HG02885 (cell line): ENCODE measurements around the gene UAP1L1.

Experiments used
- ATAC-seq: cut with Tn5 transposase; IDR thresholded peaks from one replicate; pipeline ENCODE4 v1.9.1; 2021; ENCODE audit warnings: mild to moderate bottlenecking; ENCODE audit not compliant: unreplicated experiment, poor library complexity

Gene UAP1L1

DNA sequence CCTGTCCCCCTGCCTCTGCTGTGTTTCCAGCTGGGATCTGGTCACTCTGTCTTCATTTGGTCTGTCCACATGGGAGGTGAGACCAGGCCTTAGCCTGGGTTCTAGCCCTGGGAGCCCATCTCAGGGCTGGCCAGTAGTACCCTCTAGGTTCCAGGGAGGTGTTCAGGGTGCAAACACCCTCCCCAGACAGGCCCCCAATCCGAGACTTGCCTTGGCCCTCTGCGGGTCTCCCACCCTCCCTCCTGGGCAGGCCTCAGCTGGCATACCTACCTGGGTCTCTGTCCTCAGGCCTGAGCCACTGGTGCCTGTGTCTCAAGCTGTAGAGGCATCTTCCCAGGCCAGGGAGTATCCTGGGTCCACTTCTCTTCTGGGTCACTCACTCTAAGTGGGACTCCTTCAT lies 6.0 kb upstream of the UAP1L1 start:
- ATAC-seq, result no peak

DNA sequence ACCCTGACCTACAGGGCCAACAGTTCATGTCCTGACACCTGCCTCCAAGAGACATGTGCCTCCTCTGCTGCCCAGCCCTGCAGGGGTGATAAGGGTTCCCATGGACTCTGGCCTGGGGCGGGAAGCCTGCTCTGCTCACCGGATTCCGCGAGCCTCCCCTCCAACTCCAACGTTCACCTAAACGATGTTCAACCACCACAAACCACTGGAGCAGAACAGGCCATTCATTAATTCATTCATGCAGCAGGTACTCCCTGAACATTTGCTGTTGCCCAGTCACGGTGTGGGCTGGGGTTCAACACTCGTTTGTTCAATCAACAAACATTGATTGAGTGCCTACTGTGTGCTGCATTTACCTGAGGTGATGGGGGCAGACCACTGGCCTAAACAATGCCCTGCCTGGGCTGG lies 3.3 kb upstream of the UAP1L1 start:
- no peak for ATAC-seq

DNA sequence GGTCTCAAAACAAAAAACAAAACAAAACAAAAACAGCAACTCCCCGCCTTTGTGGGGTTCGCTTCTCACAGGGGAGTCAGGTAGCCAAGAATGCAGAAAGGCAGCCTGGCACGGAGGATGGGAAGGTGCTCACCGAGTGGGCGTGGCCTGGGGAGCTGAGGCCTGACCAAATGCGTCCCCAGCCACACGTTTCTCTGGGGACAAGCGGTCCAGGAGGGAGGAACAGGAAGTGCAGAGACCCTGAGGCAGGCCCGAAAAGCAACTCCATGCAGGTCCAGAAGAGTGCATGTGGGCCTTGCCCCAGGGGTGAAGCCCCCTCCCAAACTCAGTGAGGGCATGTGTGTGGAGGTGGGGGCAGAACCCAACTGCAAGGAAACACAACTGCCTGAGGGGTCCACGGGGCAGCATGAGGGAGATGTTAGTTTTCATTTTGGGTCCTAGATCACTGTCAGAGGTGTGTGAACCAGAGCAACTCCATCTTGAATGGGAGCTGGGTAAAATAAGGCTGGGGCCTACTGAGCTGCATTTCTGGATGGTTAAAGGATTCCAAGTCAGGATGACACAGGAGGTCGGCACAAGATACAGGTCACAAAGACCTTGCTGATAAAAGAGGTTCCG lies 2.6 kb upstream of the UAP1L1 start:
- ATAC-seq, result no peak

DNA sequence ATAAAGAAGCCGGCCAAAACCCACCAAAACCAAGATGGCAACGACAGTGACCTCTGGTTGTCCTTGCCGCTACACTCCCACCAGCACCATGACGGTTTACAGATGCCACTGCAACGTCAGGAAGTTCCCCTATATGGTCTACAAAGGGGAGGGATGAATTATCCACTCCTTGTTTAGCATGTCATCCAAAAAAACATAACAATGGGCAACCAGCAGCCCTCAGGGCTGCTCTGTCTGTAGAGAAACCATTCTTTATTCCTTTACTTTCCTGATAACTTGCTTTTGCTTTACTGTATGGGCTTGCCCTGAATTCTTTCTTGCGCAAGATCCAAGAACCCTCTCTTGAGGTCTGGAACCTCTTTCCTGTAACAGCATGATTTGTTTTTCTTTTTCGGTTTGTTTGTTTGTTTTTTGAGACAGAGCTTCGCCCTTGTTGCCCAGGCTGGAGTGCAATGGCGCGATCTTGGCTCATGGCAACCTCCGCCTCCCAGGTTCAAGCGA lies 2.0 kb upstream of the UAP1L1 start:
- no peak for ATAC-seq

DNA sequence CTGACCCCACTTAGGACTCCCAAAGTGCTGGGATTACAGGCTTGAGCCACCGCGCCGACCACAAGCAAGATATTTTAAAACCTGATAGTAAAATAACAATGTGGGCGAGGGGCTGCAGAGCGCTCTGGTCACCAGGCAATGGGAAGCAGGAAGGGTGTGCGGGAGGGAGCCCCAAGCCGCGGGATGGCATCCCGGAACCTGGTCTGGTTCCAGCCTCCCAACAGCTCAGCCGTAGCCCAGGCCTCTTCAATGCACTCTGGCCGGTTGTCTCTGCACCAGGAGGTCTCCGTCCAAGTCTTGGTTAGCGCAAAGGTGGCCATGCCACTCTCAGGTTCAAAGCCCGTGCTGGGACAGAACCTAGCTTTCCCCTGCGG lies 694 bp upstream of the UAP1L1 start:
- ATAC-seq, result peak; percentile 1

DNA sequence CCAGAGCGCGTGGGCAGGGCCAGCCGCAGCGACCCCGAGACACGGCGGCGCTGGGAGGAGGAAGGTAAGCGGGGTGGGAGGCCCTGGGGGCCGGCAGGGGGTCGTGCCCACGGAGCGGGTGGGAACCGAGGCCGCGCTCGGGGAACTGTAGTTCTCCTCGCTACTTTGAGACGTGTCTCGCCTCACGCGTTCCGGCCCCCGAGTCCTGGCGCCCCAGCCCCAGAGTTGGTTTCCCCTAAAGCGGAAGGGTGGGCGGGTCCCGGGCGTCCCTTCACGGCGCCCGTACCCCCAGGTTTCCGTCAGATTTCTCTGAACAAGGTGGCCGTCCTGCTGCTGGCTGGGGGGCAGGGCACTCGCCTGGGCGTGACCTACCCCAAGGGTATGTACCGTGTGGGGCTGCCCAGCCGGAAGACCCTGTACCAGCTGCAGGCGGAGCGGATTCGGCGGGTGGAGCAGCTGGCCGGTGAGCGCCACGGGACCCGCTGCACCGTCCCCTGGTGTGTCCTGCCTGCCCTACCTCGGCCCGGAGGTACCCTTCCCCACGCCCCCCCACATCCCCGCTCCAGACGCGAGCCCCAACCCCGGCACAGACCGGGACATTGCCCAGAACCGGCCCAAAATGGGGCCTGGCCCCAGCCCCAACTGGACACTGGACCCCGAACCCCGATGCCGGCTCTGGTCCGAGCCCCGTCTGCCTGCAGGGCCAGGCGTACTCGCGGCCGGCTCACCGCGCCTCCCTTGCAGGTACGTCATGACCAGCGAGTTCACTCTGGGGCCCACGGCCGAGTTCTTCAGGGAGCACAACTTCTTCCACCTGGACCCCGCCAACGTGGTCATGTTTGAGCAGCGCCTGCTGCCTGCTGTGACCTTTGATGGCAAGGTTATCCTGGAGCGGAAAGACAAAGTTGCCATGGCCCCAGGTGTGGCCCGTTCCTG lies 709 bp downstream of the UAP1L1 start:
- ATAC-seq, result peak; percentile 20

DNA sequence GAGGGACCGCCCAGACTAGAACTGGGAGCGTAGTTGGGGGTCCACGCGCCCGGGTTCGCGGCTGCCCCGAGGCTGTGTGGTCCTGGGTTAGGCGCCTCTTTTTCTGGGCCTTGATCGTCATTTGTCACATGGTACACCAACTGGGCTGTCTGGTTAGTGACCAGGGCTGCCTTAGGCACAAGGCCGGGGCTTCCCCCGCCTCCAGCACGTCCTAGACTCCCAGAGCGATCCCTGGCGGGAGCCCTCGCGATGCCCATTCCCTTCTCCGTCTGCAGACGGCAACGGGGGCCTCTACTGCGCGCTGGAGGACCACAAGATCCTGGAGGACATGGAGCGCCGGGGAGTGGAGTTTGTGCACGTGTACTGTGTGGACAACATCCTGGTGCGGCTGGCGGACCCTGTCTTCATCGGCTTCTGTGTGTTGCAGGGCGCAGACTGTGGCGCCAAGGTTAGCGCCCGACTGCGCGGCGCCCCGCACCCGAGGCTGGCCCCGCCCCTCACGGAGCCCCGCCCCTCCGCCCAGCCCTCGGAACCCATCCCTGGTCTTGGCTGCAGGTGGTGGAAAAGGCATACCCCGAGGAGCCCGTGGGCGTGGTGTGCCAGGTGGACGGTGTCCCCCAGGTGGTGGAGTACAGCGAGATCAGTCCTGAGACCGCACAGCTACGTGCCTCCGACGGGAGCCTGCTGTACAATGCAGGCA lies 1.5 kb downstream of the UAP1L1 start:
- ATAC-seq, result no peak

DNA sequence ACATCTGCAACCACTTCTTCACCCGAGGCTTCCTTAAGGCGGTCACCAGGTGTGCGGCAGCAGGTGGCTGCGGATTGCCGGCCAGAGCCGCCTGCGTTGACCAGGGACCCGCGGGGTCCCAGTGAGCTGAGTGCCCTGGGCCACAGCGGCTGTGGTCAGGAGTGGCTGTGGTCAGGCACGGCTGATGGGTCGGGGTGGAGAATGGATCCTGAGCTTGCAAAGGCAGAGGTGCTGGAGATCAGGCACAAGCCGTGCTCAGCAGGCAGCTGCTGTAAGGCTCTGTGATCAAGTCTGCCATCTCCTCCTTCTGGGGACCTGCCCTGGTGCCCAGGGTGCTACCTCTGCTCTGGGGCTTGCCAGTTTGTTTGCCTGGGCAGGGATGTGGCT lies 2.1 kb downstream of the UAP1L1 start:
- no peak for ATAC-seq

DNA sequence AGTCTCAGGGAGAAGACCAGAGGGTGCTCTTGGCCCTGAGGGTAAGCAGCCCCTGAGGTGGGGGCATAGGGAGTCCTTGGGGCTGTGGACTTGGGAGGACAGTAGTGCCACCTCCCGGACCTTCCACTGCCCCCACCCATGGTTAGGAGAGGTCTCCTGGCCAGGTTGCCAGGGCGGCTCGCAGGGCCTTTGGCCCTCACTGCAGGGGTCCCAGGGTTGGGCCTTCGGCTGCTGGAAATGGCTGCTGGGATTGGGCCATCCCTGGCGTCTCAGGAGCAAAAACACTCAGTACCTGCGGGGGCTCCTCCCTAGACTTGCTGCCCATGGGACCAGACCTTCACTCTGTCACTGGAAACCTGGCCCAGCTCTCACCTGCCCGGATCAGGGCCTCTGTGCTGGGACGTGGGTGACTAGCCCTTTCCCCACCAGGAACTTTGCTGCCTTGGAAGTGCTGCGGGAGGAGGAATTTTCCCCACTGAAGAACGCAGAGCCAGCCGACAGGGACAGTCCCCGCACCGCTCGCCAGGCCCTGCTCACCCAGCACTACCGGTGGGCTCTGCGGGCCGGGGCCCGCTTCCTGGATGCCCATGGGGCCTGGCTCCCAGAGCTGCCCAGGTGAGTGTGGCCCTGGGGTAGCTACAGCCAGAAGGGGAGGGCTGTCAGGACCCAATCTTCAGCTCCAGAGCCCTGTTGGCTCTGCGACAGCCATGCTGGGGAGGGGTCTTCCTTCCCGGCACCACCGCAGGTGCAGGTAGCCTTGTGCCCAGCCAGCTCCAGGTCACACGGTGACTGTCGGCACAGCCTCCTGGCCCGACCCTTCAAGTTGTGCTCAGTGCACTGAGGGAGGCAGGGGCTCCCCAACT lies 3.2 kb downstream of the UAP1L1 start:
- no peak for ATAC-seq

DNA sequence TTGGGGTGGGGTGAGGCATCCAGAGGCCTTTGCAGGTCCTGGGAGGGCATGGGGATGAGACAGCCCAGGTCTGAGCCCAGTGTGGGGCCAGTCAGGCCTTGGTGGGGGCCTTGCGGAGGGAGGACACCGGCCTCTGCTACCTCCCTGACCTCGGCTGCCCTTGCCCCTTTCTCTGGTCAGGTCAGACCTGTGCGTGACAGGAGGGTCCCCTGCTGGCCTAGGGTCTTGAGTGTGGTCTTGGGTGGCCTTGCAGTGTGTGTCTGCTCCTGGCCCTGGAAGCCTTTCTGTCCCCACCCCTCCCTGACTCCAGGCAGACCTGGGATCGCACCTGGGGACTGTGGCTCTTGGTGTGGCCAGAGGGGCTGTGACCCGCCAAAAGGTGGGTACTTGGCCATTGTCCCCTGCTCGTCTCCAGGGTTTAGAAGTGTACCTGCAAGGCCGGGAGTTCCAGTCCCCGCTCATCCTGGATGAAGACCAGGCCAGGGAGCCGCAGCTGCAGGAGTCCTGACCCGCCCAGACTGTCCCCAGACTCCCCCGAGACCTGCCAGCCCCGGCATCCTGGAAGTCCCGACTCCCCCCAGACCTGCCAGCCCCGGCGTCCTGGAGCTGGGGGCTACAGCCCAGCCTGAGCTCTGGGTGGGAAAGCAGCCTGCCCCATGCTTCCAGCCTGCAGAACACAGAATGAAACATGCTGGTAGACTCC lies 5.1 kb downstream of the UAP1L1 start:
- ATAC-seq, result no peak

DNA sequence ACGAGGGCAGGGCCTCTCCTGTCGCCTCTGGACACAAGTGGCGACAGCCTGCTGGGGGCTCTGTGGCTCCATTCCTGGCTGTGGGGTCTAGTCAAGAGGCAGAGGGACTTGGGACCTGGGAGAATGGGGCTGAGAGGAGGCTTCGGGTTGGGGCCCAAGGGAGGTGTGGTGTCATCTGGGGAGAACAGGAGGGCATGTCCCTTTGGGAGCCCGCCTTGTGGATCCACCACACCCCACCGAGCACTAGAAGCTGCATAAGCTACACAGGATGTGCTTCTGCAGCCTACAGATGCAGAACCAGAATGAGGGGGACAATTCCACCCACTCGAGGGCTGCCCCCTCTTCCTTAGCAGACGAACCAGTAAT lies 5.6 kb downstream of the UAP1L1 start:
- no peak for ATAC-seq

DNA sequence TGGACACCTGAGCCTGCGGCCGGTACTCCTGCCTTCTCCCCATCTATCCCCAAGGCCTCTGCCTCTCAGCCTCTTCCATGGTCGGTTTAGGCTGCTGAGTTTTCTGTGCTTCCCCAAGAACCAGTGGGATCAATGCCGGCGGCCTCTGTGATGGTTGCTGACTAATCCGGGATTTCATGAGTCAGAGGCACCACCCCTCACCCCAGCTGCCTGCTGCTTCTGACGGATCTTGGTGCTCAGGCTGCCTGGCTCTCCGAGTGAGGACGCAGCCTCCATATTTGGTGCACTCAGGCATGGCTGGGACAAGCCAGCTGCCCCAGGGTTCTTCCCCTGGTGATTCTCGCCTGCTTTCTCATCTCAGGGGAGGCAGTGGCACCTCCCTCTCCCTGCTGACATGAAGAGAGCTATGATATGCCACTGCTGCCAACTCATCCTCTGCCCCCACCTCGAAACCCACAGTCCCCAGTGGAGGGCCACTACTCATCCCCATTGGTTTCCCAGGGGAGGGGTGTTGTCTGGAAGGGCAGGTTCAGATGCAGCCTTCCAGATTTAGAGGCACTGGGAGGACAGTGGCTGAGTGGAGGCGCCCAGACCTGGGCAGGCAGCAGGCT lies 6.2 kb downstream of the UAP1L1 start:
- ATAC-seq, result no peak

DNA sequence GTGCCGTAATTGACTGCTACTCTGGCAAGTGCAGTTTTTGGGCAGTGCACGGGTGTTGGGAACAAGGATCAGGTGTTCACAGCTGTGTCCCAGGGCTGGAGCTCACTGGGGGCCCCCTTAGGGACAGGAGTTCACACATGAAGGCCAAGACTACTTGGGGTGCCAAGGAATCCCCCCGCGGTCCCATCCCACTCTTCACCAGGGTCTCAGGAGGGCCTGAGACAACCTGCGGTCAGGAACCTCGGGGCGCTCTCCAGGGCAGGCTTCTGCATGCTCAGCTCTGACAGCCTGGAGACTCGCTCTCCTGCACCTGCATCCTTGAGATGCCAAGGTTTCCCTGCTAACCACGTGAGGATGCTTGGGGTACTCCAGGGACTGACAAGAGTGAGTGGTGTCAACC lies 7.2 kb downstream of the UAP1L1 start:
- ATAC-seq, result no peak

DNA sequence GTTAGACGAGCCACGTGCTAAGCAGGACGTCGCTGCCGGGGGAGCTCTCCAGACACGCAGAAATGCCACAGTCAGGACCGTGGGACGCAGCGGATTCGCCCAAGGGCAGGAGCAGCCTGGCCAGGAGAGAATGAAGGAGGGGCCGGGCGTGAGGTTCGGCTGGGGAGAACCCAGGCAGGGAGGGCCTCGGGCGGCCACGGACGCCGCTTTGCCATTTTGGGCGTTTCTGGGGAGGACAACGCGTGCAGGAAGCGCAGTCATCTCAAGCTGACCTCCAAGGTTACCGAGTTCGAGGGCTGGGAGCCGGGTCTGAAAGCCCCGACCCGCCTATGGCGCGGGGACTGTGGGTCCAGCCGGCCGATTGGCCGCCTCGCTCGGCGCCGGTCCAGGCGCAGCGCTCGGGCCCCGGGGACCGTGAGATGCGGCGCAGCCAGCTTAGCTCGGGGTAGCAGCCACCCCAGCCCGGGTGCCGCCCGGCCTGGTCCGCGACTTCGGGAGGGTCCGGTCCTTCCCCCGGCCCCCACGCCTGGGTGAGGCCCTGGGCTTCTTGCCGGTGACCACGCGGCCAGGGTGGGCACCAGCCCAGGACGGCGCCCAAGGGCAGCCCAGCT lies 8.7 kb downstream of the UAP1L1 start:
- peak; percentile 11 for ATAC-seq

DNA sequence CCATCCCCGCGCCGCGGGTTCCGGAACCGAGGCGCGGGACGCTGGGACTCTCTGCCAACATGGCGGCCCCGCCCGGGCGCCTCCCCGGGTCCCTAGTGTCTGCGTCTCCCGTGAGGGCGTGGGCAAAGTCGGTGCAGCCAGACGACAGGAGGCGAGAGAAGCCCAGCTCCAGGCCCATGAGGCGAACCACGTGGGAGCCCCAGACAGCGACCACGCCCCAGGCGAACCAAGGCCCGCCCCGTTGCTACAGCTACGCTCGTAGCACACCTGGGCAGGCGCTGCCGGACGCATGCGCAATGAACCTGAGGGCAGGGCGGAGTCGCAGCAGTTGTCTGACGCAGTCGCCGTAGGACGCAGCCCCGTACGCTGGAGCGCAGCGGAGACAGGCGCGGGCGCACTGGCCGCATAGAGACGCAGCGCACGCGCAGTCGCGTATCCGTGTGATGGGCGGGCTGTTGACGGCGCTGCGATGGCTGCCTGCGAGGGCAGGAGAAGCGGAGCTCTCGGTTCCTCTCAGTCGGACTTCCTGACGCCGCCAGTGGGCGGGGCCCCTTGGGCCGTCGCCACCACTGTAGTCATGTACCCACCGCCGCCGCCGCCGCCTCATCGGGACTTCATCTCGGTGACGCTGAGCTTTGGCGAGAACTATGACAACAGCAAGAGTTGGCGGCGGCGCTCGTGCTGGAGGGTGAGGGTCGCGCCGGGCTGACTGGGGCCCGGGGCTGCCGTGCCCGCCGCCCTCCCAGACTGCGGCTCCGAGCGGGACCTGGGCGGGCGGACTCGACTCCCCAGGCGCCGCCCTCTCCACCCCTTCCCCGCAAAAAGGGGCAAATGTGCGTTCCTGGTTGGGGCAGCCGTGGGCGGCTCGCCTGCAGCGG lies 9.5 kb downstream of the UAP1L1 start, which contains the start of gene MAN1B1:
TSS of gene MAN1B1 (plus strand) at position 455 of the 878 bp plus-strand sequence. CDS start at position 470, 15 bp downstream.
- ATAC-seq, result peak; percentile 81

DNA sequence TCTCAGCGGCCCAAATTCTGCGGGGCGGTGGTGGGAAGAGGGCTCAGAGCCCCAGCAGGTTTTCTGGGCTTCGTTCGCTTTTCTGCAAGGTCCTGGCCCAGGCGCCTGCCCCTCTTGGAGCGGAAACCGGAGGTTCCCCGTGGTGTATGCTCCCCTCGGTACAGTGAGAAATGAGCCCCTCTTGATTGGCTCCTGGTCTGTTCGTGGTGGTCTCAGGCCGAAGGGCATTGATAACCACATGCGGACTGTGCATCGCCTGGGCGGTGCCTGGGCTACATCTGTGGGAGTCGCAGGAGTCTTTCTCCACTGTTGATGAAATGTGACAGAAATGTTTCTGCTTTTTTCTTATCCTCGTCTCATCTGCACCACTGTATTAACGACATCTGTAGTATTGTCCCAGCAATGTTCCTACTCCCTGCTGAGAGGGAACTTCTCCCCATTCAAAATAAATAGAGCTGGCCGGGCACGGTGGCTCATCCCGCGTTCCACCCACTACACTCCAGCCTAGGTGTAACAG lies 10.2 kb downstream of the UAP1L1 start:
- ATAC-seq, result no peak

DNA sequence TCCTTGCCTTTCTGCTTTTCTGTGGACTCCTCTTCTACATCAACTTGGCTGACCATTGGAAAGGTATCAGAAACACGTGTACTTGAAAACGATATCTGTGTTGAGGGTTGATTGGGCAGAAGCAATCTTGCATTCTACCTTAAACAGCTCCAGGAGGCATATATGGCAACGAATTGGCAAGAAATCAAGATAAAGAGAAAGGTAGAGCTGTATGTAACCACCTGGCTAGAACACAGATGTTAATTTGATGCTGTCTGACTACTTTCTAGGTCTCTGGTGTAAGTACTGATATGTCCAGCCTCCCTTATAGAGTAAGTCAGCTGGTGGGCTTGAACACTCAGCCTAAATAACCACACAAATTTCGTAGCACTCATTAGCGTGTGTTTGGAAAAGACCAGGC lies 10.8 kb downstream of the UAP1L1 start:
- no peak for ATAC-seq
